ENCODE results near the gene AGT. TPM values are rescaled to one million over a fixed set of nuclear protein-coding genes. Genes with fewer than 3 reads are reported as not detected.

The AGT gene
- polyA plus RNA-seq, 1 donor (not counting 4 experiments of a cell fraction or from before 2014, with no cell fraction given): not detected

GRCh38 chr1:230705289-230706019, 8.5 kb downstream of the AGT start:
- no peaks in the 10 kb centered on the region for H3K36me3 ChIP-seq (ENCODE audit: control insufficient read depth in 2 of 2, extremely low read depth in 1 of 2, insufficient read depth in 2 of 2, low read length in 2 of 2)
- H3K27ac ChIP-seq (ENCODE audit: control insufficient read depth, insufficient read depth, low read length): no peak overlapping the region
- dilution Hi-C loops (cut with MboI; ENCODE audit: extremely low pct_ligation_motif_present, low sequenced_read_pairs): no loop called here
- H3K79me2 ChIP-seq (ENCODE audit: control insufficient read depth, insufficient read depth, low read length): no peaks in the 10 kb centered on the region
- H2AFZ ChIP-seq (ENCODE audit: control insufficient read depth, low read length): no peak overlapping the region
- FAIRE-seq (no peak), DNase-seq (ENCODE audit: low read depth, low spot score) (no peak)
- peaks cover 16% of the 10 kb centered on the region for H3K27me3 ChIP-seq (ENCODE audit: control insufficient read depth, extremely low read depth, insufficient read depth, low read length)
- no peaks in the 10 kb centered on the region for H3K9me1 ChIP-seq (ENCODE audit: control insufficient read depth, extremely low read depth, insufficient read depth, low read length)
- no peaks in the 10 kb centered on the region for H3K4me1 ChIP-seq (ENCODE audit: control insufficient read depth, extremely low read depth, insufficient read depth, low read length)
- no peak overlapping the region for H3K4me2 ChIP-seq (ENCODE audit: control insufficient read depth, extremely low read depth, insufficient read depth, low read depth, low read length)
- H3K9ac ChIP-seq (ENCODE audit: control insufficient read depth, extremely low read depth, insufficient read depth, low read length): no peak overlapping the region
- TF ChIP-seq EZH2 (IDR thresholded peaks at IDR 0.05; ENCODE audit: low read length): no peak
- TF ChIP-seq, protein P1, sequence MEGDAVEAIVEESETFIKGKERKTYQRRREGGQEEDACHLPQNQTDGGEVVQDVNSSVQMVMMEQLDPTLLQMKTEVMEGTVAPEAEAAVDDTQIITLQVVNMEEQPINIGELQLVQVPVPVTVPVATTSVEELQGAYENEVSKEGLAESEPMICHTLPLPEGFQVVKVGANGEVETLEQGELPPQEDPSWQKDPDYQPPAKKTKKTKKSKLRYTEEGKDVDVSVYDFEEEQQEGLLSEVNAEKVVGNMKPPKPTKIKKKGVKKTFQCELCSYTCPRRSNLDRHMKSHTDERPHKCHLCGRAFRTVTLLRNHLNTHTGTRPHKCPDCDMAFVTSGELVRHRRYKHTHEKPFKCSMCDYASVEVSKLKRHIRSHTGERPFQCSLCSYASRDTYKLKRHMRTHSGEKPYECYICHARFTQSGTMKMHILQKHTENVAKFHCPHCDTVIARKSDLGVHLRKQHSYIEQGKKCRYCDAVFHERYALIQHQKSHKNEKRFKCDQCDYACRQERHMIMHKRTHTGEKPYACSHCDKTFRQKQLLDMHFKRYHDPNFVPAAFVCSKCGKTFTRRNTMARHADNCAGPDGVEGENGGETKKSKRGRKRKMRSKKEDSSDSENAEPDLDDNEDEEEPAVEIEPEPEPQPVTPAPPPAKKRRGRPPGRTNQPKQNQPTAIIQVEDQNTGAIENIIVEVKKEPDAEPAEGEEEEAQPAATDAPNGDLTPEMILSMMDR (optimal IDR thresholded peaks at IDR 0.05 in 1 of 3, IDR thresholded peaks at IDR 0.05 in 1 of 3, conservative IDR thresholded peaks at IDR 0.05 in 1 of 3; ENCODE audit: extremely low read depth in 1 of 3, insufficient read depth in 2 of 3, low read length in 3 of 3): no peak
- no peak overlapping the region for H3K4me3 ChIP-seq (ENCODE audit: control insufficient read depth in 2 of 3, extremely low read depth in 1 of 3, insufficient read depth in 2 of 3, low read depth in 1 of 3, low read length in 3 of 3)
- H3K9me3 ChIP-seq (ENCODE audit: control insufficient read depth, low read depth, low read length): no peaks in the 10 kb centered on the region
- H4K20me1 ChIP-seq (ENCODE audit: control insufficient read depth, extremely low read depth, insufficient read depth, low read length): no peaks in the 10 kb centered on the region

DNA sequence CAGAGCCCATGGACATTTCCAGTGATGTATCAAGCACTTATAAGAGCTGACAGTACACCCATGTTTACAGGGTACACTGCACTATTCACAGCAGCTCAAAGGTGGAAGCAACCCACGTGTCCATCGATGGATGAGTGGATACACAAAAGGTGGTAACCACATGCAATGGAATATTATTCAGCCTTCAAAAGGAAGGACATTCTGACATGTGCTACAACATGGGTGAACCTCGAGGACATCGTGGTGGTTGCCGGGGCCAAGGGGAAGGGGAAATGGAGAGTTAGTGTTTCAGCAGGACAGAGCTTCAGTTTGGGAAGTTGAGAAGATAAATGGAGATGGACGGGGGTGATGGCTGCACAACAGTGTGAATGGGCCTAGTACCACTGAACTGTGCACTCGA, 9.1 kb downstream of the AGT start:
- H3K9me1 ChIP-seq (ENCODE audit: control insufficient read depth, extremely low read depth, insufficient read depth, low read length): no peaks in the 10 kb centered on the region

More for the DNA sequence above, 9.1 kb downstream of the AGT start:
- dilution Hi-C loops (cut with MboI; ENCODE audit: extremely low pct_ligation_motif_present, low sequenced_read_pairs): no loop called here
- no peaks in the 10 kb centered on the region for H3K4me1 ChIP-seq (ENCODE audit: control insufficient read depth, extremely low read depth, insufficient read depth, low read length)
- H3K36me3 ChIP-seq (ENCODE audit: control insufficient read depth in 2 of 2, extremely low read depth in 1 of 2, insufficient read depth in 2 of 2, low read length in 2 of 2): no peaks in the 10 kb centered on the region
- FAIRE-seq: no peak
- H3K79me2 ChIP-seq (ENCODE audit: control insufficient read depth, insufficient read depth, low read length): no peaks in the 10 kb centered on the region
- DNase-seq (ENCODE audit: low read depth, low spot score): no peak
- H3K4me3 ChIP-seq (ENCODE audit: control insufficient read depth in 2 of 3, extremely low read depth in 1 of 3, insufficient read depth in 2 of 3, low read depth in 1 of 3, low read length in 3 of 3): no peak overlapping the region
- no peaks in the 10 kb centered on the region for H3K9me3 ChIP-seq (ENCODE audit: control insufficient read depth, low read depth, low read length)
- no peak overlapping the region for H3K27ac ChIP-seq (ENCODE audit: control insufficient read depth, insufficient read depth, low read length)
- H3K9ac ChIP-seq (ENCODE audit: control insufficient read depth, extremely low read depth, insufficient read depth, low read length): no peak overlapping the region
- H3K27me3 ChIP-seq (ENCODE audit: control insufficient read depth, extremely low read depth, insufficient read depth, low read length): peaks cover 16% of the 10 kb centered on the region
- TF ChIP-seq, protein P1 (optimal IDR thresholded peaks at IDR 0.05 in 1 of 3, IDR thresholded peaks at IDR 0.05 in 1 of 3, conservative IDR thresholded peaks at IDR 0.05 in 1 of 3; ENCODE audit: extremely low read depth in 1 of 3, insufficient read depth in 2 of 3, low read length in 3 of 3): no peak
- no peak for TF ChIP-seq EZH2 (IDR thresholded peaks at IDR 0.05; ENCODE audit: low read length)
- H2AFZ ChIP-seq (ENCODE audit: control insufficient read depth, low read length): no peak overlapping the region
- H4K20me1 ChIP-seq (ENCODE audit: control insufficient read depth, extremely low read depth, insufficient read depth, low read length): no peaks in the 10 kb centered on the region
- H3K4me2 ChIP-seq (ENCODE audit: control insufficient read depth, extremely low read depth, insufficient read depth, low read depth, low read length): no peak overlapping the region
